A204.1 (cell line): ENCODE data around the gene BRD4.
"Not testable (repeated sequence)": the region's sequence is repeated elsewhere in the genome, so short reads cannot be mapped to it uniquely, and the experiment has no call there.

Experiments
- FAIRE-seq: peaks from 2 replicates; lab custom pipeline; 2012; peaks lifted over from hg19 to GRCh38; lab: Jason Lieb, UNC

Gene BRD4

DNA sequence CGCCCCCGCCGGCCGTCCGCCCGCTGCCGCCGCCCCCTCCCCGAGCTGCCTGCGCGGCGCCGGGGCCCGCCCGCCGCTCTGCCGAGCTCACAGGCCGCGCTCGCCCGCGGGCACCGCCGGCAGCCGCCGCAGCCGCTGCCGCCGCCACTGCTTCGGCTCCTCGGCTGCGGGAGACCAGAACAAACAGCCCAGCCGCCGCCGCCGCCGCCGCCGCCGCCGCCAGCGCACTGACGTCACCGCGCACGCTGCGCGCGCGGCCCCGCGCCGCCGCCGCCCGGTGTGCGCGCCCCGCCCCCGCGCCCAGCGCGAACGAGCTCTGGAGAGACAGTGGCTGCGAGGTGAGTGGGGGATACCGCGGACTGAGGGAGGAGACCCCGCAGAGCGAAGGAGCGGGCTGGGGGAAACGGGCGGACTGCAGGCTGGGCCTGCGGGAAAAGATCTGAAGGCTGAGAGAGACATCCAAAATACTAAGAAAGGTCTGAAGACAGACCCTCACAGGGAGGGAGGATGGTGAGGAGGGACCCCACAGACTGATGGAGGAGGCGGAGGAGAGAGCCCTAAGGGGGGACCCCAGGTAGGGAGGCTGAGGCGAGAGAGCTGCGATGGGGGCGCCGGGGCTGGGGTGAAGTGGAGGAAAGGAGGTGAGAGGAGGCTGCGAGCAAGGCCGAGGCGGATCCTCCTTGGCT, at the start of gene BRD4:
BRD4 (minus strand) TSS at position 229 of the 686 bp plus-strand sequence. CDS start 59,440 bp downstream, outside the sequence.
- FAIRE-seq = no peak

DNA sequence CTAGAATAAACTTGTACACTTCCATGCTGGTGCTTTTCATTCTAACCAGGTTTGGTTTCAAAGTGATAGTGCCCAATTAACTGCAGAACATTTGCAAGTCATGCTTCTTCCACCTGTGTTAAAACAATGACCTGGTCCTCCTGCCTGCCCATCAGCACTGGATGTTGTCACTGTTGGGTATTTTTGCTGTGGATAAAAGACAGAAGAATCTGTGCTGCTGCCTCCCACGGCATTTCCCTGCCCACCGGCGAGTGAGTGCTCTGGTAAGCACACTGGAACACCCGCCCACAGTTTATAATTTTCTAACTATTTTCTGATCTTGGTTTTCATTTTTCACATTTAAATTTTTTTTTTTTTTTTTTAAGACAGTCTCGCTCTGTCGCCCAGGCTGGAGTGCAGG, 49.5 kb upstream of the BRD4 start:
- FAIRE-seq = no peak

DNA sequence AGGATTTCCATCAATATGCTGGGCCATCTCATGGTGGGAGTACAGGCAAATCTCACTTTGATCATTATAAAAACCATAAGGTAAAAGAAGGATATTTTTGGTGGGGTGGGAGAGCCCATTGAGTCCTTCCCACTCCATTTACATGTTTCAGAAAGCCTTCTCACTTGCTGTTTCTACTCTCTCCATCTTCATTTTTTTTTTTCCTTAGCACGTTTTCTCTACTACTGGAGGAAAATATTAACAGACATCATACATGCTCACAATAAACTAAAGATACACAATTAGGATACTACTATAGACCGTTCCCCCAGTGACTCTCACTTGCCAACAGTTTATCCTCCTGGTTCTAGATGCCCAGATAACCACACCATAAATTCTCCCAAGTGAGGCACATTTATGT, 49.1 kb upstream of the BRD4 start:
- FAIRE-seq = no peak

DNA sequence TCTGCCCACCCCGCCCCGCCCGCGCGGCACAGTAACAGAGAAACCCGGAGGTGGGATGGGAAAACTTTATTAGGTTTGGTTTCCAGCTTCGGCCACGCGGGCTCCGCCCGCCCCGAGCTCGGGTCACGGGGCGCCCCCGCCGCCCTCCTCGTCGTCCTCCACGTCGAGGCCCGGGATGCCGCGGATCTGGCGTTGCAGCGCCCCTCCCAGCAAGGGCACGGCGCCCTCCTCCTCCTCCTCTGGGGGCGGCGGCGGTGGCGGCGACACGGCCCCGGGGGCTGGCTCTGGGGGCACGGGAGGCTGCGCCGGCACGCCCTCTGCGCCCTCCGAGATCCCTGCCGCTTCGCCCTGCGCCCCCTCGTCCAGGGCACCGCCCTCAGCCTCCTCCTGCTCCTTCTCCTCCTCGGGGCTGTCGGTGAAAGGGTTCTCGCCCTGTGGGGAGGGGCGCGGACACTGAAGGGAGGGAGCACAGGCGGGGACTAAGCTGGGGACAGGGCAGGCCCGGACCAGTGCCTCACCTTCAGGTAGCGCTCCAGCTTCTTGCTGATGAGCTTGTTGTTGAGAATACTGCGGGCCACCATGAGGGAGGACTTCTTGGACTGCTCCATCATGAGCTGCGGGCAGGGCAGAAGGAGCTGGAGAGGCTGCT, 47.8 kb upstream of the BRD4 start:
- FAIRE-seq = no peak

DNA sequence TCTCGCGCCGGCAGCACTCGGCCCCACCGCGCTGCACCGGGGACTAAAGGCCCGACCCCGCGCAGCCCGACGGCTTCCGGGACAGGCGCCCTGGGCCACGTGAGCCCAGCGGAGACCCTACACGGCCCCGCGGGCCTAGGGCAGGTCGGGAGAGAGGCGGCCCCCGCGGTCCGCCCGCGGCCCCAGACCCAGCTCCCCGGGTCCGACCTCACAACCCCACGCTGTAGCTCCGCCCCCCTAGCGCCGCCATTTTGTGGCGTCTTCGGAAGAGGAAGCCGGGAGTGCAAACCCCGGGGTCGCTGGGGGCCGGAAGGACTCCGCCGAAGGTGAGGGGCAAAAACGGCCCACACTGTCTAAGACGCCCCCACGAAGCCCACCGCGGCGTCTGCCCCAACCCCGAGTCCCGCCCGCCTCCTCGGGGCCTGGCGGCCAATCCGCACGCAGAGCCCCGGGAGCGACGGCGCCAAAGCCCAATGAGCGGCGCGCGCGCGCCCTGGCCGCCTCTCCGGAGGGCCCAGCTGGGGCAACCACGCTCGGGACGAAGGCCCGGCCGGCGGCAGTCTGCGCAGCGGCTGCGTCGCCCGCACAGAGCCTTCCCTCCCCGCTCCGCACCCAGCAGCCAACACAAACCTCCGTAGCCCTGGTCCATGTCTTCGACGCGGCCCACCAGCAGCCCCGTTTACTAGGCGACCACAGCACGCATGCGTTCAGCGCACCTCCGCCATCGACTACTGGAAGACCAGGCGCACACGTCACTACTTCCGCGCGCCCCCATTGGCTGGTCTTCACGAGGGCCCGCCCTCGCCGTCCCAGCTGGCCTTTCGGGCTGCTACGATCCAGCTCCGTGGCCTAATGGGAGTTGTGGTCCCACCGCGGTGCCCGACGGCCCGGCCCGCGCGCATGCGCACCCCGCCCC, 47.0 kb upstream of the BRD4 start, which contains the start of gene AKAP8:
AKAP8 (minus strand) TSS at position 705 of the 916 bp plus-strand sequence; CDS start at position 649, 56 bp downstream.
- no peak for FAIRE-seq

DNA sequence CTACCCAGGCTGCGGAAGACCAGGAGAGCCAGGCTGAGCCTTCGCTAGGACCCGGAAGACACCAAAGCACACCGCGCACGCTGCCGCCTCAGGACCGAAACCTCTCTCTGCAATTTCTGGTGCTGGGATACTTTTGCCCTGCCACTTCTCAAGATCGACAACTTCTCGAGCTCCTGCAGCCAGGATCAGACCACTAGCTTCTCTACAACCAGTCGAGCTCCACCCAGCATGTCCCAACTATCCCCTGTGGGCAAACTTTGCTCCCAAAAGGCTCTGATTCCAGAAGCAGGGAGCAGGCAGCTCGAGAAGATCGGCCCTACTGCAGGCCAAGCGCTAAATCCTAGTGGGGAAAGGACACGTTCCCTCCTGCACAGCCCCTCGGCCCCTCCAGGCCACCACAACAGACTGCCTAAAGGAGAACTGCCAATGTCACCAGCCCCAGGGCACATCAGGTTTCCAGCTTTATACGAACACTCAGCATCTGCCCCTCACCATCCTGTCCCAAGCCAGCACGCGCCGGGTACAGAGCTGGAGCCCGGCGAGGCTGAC, 46.3 kb upstream of the BRD4 start:
- no peak for FAIRE-seq

DNA sequence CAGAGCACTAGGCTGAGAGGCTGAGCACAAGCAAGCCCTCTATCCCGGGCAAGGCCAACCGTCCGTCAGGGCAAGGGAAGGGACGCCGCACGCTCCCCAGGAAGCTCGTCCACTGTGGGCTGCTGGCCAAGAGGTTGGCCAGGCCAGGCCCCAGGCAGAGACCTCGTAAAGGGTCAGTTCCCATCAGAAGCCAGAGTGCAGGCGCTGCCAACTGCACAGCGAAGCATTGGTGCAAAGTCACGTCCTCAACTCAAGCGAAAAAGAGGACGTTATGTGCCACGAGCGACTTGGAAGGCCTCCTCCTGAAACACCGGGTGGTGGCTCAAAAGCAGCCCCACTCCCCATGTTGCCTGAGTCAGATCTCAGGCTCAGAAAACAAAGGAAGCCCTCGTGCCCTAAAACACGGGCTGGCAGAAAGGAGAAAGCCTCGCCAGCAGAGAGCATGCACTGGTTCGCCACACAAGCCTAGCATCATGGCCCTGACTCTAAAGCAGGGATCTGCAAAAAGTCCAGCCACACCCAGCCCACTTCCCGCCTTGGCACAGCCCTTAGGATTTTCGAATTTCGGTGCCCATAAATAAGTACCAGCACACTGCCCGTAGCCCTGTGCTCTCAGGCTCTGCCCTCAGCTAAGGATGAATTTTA, 42.6 kb upstream of the BRD4 start:
- FAIRE-seq = no peak

DNA sequence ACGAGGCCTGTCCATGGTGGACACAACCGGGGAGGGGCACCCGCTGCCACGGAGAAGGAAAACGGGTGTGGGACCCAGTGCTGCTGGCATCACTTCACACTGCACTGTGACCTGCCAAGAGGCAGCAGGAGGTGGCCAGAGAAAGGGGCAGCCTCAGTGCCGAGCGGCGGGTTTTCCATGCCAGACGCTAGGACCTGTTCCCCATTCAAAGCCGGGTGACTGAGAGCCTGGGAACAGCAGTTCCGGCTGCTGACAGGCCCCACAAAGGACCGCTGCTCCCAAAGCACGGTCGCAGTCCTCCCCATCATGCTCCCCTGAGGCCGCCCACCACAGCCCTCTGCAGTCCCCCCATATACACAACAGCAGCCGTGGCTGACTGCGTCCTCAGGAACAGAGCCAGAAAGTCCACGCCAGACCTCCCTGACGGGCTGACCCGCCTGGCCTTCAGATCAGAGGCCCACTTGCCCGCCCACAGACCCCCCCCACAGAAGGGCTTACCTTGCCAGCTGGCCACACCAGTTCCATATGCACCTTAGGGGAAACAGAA, 41.8 kb upstream of the BRD4 start:
- FAIRE-seq = no peak

DNA sequence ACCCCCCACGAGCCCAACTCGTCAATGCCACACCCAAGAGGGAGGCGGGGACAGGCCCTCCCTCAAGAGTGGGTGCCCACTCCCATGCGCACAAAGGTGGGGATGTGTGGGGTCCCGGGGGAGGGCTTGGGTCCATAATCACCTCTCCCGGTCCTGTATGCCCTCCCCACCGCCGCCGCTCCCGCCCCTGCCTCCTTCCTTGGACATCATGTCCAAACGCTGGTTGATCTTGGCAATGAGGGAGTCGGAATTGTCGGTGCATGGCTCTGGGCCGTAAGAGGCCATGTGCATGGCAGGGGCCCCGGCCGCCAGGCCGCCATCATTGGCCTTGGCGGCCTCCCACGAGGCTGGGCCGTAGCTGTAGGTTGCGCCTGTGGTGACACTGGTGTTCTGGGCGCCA, 41.3 kb upstream of the BRD4 start:
- FAIRE-seq = no peak

DNA sequence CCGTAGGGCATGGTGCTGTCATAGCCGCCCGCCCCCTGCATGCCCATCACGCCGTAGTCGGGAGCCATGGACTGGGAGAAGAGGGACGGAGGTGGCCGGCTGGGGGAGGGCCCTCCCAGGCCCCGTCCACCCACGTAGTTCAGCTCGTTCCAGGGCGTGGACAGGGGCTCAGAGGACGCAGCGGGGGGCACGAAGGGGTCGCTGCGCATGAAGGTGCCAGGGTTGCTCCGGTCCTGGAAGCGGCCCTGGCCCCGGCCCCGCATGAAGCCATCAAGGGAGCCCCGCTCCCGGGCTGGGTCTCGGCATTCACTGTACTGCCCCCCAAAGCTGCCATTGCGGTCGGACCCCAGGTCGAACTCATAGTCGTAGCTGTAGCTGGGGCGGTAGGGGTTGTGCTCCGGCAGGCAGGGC, 40.6 kb upstream of the BRD4 start:
- no peak for FAIRE-seq

DNA sequence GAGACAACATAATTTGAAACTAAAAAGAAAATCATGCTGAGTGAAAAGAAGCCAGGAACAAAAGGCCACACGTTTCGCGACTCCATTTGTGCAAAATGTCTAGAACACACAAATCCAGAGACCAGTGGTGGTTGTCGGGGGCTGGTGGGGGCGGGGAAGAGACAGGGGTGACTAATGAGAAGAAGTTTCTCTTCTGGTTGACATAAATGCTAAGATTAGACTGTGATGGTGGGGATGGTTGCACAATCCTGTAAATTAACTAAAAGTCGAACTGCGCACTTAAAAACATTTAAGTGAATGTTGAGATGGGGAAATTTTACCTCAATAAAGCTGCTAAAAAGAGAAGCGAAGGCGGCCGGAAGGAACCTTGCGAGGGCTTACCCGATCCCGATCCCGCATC, 40.1 kb upstream of the BRD4 start:
- FAIRE-seq = no peak

DNA sequence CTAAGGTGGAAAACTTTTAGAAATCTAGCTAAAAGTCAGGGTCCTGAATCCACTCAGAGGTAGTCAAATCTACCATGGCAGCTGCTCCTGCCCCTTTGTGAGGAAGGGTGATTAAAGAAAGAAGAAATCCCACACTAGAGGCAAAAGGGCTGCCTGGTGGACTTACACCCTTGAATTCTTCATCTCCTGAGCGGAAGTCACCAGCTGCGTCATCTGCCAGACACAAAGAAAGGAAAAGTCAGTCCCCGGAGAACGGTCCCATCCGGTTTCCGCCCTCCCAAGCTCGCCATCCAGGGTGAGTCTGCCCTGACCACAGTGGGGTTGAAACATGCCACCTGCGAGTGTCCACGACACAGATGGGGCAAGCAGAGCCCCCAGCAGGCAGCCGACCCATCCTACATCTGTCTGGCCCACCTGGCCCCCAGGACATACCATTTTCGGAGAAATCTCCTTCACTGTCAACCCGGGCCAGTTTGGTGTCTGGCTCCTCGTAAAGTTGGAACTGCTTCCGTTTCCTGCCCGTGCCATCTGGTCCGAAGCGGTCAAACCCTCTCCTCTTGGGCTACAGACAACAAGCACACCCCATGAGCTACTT, 39.5 kb upstream of the BRD4 start:
- FAIRE-seq = no peak

DNA sequence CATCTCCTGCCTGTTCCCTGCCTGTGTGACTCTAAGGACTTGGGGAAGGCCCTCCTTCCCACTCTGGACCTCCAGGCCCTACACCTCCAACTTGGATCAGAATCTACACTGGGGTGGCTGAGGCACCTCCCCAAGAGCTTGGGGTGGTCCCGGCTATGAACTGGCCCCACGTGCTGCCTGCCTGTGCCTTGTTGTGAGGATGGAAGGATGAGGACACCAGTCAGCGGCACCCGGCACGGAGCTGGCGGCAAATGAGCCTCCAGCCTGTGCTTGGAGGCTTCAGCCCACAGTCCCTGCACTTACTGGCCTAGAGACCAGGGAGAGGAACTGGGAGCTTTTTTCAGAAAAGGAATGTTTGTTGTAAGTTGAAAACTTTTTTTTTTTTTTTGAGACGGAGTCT, 38.8 kb upstream of the BRD4 start:
- no peak for FAIRE-seq

DNA sequence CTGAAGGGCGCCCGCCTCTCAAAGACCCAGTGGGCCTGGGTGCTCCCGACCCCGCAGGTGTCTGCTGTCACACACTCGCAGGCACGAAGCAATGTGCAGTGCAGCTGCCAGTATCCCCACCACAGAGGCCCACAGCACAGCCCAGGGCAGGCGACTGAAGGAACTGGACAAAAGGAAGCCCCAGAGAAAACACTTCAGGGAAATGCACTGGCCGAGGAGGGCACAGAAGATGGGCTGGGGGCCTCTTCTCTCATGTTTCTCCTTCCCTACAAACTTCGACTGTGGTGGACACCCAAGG, 37.2 kb upstream of the BRD4 start:
- FAIRE-seq = no peak

DNA sequence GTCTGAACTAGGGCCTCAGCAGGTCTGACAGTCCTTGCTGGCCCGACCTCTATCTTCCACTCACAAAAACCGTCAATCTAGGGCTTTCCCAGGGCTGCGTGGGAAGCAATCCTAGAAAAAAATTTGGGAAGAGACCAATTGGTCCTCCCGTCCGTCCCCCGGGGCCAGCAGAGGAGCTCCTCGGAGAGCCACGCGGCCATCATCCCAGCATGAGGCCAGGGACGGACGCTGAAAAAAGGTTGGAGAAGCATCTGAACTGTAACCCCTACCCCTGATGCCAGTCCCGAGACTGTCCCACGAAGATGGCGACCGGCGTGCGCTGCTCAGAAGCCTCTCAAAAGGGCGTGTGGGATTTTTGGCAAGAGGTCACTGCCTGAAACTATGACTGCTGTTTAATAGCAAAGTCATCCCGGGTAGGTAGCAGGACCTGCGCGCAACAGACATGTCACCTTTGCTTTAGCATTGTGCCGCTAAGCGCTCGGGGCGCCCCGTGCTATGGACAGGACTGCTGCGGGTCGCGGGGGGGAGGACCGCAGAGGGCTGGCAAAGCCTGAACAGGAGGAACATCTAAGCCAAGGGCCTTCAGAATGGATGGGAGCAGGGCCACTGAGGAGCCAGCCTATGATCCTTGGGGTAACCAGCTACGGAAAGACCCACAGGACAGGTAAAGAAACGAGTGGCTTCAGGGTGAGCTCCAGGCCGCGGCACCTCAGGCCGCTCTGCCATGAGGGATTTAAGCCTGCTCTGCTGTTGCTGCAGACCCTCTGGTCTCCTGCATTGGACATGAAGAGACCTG, 36.7 kb upstream of the BRD4 start:
- FAIRE-seq = no peak

DNA sequence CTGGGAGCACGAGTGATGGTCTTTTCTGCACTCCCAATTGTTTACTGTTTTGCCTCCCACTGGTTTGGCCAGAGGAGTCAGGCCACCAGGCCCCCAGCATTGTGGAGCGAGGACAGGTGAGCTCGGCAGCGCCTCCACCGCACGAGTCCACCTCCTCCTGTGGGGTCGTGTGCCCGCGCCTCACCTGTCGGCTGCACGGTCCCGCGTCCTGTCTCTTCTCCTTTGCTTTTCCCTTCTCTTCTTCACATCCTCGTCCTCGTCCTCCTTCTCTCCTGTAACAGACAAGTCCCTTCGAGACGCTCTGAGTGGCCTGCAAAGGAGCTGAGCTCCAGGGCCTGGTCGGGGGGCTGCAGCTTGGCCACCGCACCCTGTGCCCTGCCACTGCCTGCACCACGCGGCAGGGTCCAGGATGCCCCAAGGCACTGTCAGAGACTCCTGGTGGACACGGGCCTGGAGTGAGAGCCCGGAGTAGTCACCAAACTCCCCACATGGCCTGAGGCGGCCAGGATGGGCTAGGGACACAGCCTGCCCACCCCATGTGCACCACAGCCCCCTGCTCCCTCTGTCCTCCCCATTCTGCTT, 35.8 kb upstream of the BRD4 start:
- no peak for FAIRE-seq

DNA sequence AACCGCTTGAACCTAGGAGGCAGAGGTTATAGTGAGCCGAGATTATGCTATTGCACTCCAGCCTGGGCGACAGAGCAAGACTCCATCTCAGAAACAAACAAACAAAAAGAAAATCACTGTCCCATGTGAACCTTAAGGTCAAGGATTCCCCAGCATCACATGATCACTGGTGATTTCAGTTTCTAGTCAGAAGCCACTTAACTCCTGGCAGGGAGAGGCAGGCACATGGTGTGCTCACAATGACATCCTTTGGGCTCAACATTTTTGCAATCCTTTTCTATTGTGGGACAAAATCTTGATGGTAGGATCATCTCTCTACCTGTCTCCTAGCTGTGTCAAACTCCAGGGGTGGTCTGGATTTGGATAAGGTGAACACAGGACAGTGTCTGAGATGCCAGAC, 35.1 kb upstream of the BRD4 start:
- FAIRE-seq = no peak

DNA sequence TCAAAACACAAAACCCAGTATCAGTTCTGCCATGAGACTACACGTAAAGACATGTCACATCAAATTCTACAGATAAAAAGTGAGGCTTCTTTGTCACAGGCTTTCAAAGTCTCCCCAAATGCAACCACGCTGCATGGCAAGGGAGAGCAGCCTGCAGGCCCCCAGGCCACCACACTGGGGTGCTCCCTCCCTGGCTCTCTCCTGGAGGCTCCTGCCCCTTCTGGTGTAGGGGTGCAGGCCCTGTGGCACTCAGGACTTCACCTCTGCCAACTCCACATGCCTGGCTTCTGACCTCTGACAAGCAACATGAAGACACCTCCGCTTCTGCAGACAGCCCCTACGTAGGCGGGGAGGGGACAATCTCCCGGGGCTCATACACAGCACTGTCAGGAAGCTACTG, 32.9 kb upstream of the BRD4 start:
- FAIRE-seq = no peak

DNA sequence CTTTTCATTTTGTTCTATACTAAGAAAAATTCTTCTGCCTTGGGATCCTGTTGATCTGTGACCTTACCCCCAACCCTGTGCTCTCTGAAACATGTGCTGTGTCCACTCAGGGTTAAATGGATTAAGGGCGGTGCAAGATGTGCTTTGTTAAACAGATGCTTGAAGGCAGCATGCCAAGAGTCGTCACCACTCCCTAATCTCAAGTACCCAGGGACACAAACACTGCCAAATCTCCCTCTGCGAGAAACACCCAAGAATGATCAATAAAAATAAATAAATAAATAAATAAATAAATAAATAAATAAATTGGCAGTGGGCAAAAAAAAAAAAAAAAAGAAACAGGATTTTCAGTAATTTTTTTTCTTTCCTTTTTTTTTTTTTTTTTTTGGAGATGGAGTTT, 31.5 kb upstream of the BRD4 start:
- not testable (repeated sequence) for FAIRE-seq

DNA sequence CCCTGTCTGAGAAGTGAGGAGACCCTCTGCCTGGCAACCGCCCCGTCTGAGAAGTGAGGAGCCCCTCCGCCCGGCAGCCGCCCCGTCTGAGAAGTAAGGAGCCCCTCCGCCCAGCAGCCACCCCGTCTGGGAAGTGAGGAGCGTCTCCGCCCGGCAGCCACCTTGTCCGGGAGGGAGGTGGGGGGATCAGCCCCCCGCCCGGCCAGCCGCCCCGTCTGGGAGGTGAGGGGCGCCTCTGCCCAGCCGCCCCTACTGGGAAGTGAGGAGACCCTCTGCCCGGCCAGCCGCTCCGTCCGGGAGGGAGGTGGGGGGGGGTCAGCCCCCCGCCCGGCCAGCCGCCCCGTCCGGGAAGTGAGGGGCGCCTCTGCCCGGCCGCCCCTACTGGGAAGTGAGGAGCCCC, 30.7 kb upstream of the BRD4 start:
- FAIRE-seq = not testable (repeated sequence)
